Erythroblast (primary cell): ENCODE results near the gene NME1.

Source experiments
- GATA1 ChIP-seq: IDR thresholded peaks from 2 replicates; pipeline ENCODE4 v1.6.1; 2011; ENCODE audit warnings: low read depth, mild to moderate bottlenecking, control low read depth, low read length, moderate library complexity
- POLR2A ChIP-seq: IDR thresholded peaks from 2 replicates; pipeline ENCODE4 v1.6.1; 2011; ENCODE audit warnings: mild to moderate bottlenecking, low read length

- TF ChIP-seq POLR2A (no peak), GATA1 (no peak)
Observed at GRCh38 chr17:51161541-51161940, 8.2 kb downstream of the NME1 start.
